ENCODE measurements around the gene MAPK7.

DNA sequence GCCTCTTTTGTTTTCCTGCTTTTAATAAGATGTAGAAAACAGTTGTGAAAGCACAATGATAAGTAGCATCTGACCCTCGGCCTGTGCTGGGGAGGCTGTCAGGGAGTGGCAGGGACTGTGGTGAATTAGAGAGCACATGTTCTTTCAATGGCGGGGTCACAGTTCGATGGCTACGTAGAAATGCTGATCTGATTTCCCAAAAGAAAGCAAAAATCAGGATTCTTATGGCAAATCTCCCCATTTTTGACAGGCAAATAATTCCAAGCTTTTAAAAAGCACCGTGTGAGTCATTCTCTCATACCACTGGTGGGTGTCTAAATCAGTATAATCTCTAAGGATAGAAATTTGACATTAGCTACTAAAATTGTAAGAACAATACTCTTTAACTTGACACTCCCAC is 4.2 kb upstream of the MAPK7 start:
- TF ChIP-seq SMC3 (IDR thresholded peaks at IDR 0.05) = no peak
- no peak for TF ChIP-seq POLR2A (IDR thresholded peaks at IDR 0.05; ENCODE audit: low read length)
- TF ChIP-seq, protein P1, sequence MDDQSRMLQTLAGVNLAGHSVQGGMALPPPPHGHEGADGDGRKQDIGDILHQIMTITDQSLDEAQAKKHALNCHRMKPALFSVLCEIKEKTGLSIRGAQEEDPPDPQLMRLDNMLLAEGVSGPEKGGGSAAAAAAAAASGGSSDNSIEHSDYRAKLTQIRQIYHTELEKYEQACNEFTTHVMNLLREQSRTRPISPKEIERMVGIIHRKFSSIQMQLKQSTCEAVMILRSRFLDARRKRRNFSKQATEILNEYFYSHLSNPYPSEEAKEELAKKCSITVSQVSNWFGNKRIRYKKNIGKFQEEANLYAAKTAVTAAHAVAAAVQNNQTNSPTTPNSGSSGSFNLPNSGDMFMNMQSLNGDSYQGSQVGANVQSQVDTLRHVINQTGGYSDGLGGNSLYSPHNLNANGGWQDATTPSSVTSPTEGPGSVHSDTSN (IDR thresholded peaks at IDR 0.05) = no peak
- TF ChIP-seq CEBPB (IDR thresholded peaks at IDR 0.05) = no peak
- TF ChIP-seq CTCF (IDR thresholded peaks at IDR 0.05) = no peak
- TF ChIP-seq ESRRA (IDR thresholded peaks at IDR 0.05; ENCODE audit: borderline replicate concordance, low read length) = no peak
- TF ChIP-seq BHLHE40 (IDR thresholded peaks at IDR 0.05; ENCODE audit: low read depth, low read length) = no peak
- TF ChIP-seq MAFK (IDR thresholded peaks at IDR 0.05; ENCODE audit: partially characterized antibody) = no peak
- TF ChIP-seq RAD21 (conservative IDR thresholded peaks at IDR 0.05 in 1 of 2, IDR thresholded peaks at IDR 0.05 in 1 of 2) = no peak
- TF ChIP-seq, protein P2, sequence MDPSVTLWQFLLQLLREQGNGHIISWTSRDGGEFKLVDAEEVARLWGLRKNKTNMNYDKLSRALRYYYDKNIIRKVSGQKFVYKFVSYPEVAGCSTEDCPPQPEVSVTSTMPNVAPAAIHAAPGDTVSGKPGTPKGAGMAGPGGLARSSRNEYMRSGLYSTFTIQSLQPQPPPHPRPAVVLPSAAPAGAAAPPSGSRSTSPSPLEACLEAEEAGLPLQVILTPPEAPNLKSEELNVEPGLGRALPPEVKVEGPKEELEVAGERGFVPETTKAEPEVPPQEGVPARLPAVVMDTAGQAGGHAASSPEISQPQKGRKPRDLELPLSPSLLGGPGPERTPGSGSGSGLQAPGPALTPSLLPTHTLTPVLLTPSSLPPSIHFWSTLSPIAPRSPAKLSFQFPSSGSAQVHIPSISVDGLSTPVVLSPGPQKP (IDR thresholded peaks at IDR 0.05; ENCODE audit: low read depth, low read length) = no peak
- no peak for TF ChIP-seq NR3C1 (IDR thresholded peaks at IDR 0.05)
- TF ChIP-seq JUN (IDR thresholded peaks at IDR 0.05) = no peak
- TF ChIP-seq, protein P3, sequence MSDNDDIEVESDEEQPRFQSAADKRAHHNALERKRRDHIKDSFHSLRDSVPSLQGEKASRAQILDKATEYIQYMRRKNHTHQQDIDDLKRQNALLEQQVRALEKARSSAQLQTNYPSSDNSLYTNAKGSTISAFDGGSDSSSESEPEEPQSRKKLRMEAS (IDR thresholded peaks at IDR 0.05) = no peak
- TF ChIP-seq RCOR1 (IDR thresholded peaks at IDR 0.05; ENCODE audit: low read depth, low read length) = no peak
